MM.1S (cell line): Measurements from ENCODE around the gene LNX1.

Experiments
- DNase-seq: peaks from one replicate; pipeline ENCODE4 v3.0.0-alpha.2; 2015
- H2AFZ ChIP-seq: fragments of 300-600 bp; sonication (generic); 2 replicates; pipeline ENCODE4 v1.6.0; 2016; ENCODE audit warnings: antibody characterized with exemption, low read length
- H3F3A ChIP-seq: fragments of 300-600 bp; sonication (generic); 2 replicates; pipeline ENCODE4 v1.6.1; 2016; ENCODE audit warnings: mild to moderate bottlenecking, antibody characterized with exemption, low read length, moderate library complexity, mixed read lengths; ENCODE audit not compliant: insufficient read depth
- H3K27ac ChIP-seq: fragments of 300-600 bp; sonication (generic); 2 replicates; pipeline ENCODE4 v1.5.1; 2016; ENCODE audit warnings: mild to moderate bottlenecking, low read length
- H3K27me3 ChIP-seq: fragments of 300-600 bp; sonication (generic); replicated peaks from 2 replicates; pipeline ENCODE4 v1.6.0; 2016; ENCODE audit warnings: low read length; ENCODE audit not compliant: insufficient read depth
- H3K36me3 ChIP-seq: fragments of 300-600 bp; sonication (generic); replicated peaks from 2 replicates; pipeline ENCODE4 v1.6.1; 2016; ENCODE audit warnings: mild to moderate bottlenecking, low read length, mixed read lengths; ENCODE audit not compliant: insufficient read depth
- H3K4me1 ChIP-seq: fragments of 300-600 bp; sonication (generic); 2 replicates; pipeline ENCODE4 v1.6.1; 2016; ENCODE audit warnings: low read length, mixed read lengths
- H3K4me2 ChIP-seq: fragments of 300-600 bp; sonication (generic); 2 replicates; pipeline ENCODE4 v1.6.0; 2016; ENCODE audit warnings: low read depth, low read length
- H3K4me3 ChIP-seq: fragments of 300-600 bp; sonication (generic); 2 replicates; pipeline ENCODE4 v1.5.1; 2016; ENCODE audit warnings: low read length, mixed read lengths
- H3K79me2 ChIP-seq: fragments of 300-600 bp; sonication (generic); 2 replicates; pipeline ENCODE4 v1.6.1; 2016; ENCODE audit warnings: mixed run types, low read length, mixed read lengths
- H3K9ac ChIP-seq: fragments of 300-600 bp; sonication (generic); 2 replicates; pipeline ENCODE4 v1.6.1; 2016; ENCODE audit warnings: low read length, mixed read lengths
- H3K9me2 ChIP-seq: fragments of 300-600 bp; sonication (generic); replicated peaks from 2 replicates; pipeline ENCODE4 v1.6.1; 2016; ENCODE audit warnings: mild to moderate bottlenecking, low read length, mixed read lengths; ENCODE audit not compliant: insufficient read depth
- H3K9me3 ChIP-seq: fragments of 300-600 bp; sonication (generic); replicated peaks from 2 replicates; pipeline ENCODE4 v1.6.1; 2016; ENCODE audit warnings: mild to moderate bottlenecking, low read length, mixed read lengths; ENCODE audit not compliant: insufficient read depth
- H4K20me1 ChIP-seq: fragments of 300-600 bp; sonication (generic); 2 replicates; pipeline ENCODE4 v1.6.1; 2016; ENCODE audit warnings: mild to moderate bottlenecking, low read length, moderate library complexity, mixed read lengths; ENCODE audit not compliant: insufficient read depth
- EZH2 ChIP-seq: fragments of 300-600 bp; sonication (generic); optimal IDR thresholded peaks from 2 replicates; pipeline ENCODE3; 2017; ENCODE audit warnings: low read depth, mild to moderate bottlenecking, antibody characterized with exemption, low read length, mixed read lengths
- EZH2phosphoT487 ChIP-seq: fragments of 300-600 bp; sonication (generic); IDR thresholded peaks from 2 replicates; pipeline ENCODE4 v1.6.1; 2018; ENCODE audit warnings: antibody characterized with exemption, low read length
- TF ChIP-seq, protein P1 (sequence below): fragments of 300-600 bp; sonication (generic); IDR thresholded peaks from 2 replicates; pipeline ENCODE4 v1.5.1; 2016; ENCODE audit warnings: antibody characterized with exemption, low read length, mixed read lengths

The LNX1 gene

DNA sequence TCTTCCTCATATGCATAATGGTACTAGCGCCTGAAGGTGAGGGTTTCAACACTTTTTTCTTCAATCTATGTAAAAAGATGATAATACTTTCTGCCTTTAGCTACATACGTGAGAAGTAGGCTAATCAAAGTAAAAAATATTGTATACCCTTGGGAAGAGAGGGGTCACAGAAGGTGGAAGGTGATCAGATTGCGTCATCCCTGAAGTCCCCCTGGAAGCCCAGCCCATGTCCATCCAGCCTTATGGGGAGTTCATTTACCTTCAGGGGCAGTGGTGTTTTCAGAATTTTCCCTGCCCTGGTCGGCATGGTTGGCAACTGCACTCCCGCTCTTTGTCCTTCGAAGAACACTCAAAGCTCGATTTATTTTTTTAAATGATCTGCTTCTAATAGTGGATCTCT lies 84.2 kb downstream of the LNX1 start:
- H2AFZ ChIP-seq: no peak overlapping the region
- H4K20me1 ChIP-seq: no peaks in the 10 kb centered on the region
- no peaks in the 10 kb centered on the region for H3K4me1 ChIP-seq
- DNase-seq: no peak
- H3K9me2 ChIP-seq: no peaks in the 10 kb centered on the region
- no peak overlapping the region for H3K4me3 ChIP-seq
- H3K9ac ChIP-seq: no peak overlapping the region
- H3K79me2 ChIP-seq: no peaks in the 10 kb centered on the region
- H3K36me3 ChIP-seq: no peaks in the 10 kb centered on the region
- TF ChIP-seq EZH2 (no peak), EZH2phosphoT487 (no peak)
- TF ChIP-seq, protein P1, sequence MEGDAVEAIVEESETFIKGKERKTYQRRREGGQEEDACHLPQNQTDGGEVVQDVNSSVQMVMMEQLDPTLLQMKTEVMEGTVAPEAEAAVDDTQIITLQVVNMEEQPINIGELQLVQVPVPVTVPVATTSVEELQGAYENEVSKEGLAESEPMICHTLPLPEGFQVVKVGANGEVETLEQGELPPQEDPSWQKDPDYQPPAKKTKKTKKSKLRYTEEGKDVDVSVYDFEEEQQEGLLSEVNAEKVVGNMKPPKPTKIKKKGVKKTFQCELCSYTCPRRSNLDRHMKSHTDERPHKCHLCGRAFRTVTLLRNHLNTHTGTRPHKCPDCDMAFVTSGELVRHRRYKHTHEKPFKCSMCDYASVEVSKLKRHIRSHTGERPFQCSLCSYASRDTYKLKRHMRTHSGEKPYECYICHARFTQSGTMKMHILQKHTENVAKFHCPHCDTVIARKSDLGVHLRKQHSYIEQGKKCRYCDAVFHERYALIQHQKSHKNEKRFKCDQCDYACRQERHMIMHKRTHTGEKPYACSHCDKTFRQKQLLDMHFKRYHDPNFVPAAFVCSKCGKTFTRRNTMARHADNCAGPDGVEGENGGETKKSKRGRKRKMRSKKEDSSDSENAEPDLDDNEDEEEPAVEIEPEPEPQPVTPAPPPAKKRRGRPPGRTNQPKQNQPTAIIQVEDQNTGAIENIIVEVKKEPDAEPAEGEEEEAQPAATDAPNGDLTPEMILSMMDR: no peak
- no peaks in the 10 kb centered on the region for H3F3A ChIP-seq
- H3K9me3 ChIP-seq: no peaks in the 10 kb centered on the region
- H3K27ac ChIP-seq: no peak overlapping the region
- no peaks in the 10 kb centered on the region for H3K27me3 ChIP-seq
- no peak overlapping the region for H3K4me2 ChIP-seq

DNA sequence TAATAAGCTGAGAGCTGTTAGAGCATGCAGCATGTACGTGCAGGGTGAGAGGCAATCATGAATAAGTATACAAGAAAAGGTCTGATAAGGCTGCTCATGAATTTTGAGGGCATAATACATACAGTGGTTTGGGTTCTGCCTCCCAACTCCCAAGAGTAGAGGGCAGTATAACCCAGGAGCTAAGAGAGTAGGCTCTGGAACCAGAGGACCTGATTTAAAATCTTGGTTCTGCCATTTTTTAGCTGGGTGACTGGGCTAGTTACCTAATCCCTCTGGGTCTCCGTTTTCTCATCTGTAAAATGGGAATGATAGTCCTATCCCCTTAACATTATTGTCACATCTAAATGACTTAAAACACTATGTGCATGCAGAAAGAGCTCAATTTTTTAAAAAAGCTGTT lies 85.3 kb downstream of the LNX1 start:
- TF ChIP-seq EZH2phosphoT487: no peak
- TF ChIP-seq, protein P1: no peak
- H3K4me2 ChIP-seq: no peak overlapping the region
- H3K27me3 ChIP-seq: no peaks in the 10 kb centered on the region
- no peaks in the 10 kb centered on the region for H3K79me2 ChIP-seq
- no peak overlapping the region for H3K9ac ChIP-seq
- no peaks in the 10 kb centered on the region for H3K4me1 ChIP-seq
- no peak overlapping the region for H3K4me3 ChIP-seq
- no peaks in the 10 kb centered on the region for H3F3A ChIP-seq
- no peaks in the 10 kb centered on the region for H4K20me1 ChIP-seq
- H3K27ac ChIP-seq: no peak overlapping the region
- no peak overlapping the region for H2AFZ ChIP-seq
- H3K9me2 ChIP-seq: no peaks in the 10 kb centered on the region
- H3K9me3 ChIP-seq: no peaks in the 10 kb centered on the region
- no peak for DNase-seq
- no peaks in the 10 kb centered on the region for H3K36me3 ChIP-seq

DNA sequence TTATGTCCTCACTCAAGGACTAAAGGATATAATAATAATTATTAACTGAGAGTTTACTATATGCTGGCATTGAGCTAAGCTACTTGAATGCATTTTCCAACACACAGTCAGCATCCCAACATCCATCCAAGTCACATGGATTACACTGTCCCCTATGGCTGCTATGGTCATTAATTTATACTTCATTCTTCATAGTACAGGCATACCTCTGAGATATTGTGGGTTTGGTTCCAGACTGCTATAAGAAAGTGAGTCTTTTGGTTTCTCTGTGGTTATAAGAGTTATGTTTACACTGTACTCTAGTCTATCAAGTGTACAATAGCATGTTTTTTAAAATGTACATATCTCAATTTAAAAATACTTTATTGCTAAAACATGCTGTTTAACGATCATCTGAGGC lies 89.2 kb downstream of the LNX1 start:
- H3K27ac ChIP-seq: no peak overlapping the region
- no peaks in the 10 kb centered on the region for H3K9me2 ChIP-seq
- no peak overlapping the region for H3K4me3 ChIP-seq
- no peaks in the 10 kb centered on the region for H3K27me3 ChIP-seq
- H3K9ac ChIP-seq: no peak overlapping the region
- H3K4me2 ChIP-seq: no peak overlapping the region
- H2AFZ ChIP-seq: no peak overlapping the region
- H3K4me1 ChIP-seq: no peaks in the 10 kb centered on the region
- no peaks in the 10 kb centered on the region for H3F3A ChIP-seq
- no peaks in the 10 kb centered on the region for H4K20me1 ChIP-seq
- no peaks in the 10 kb centered on the region for H3K79me2 ChIP-seq
- no peak for DNase-seq
- H3K9me3 ChIP-seq: no peaks in the 10 kb centered on the region
- H3K36me3 ChIP-seq: no peaks in the 10 kb centered on the region
- no peak for TF ChIP-seq EZH2phosphoT487
- TF ChIP-seq, protein P1: no peak
- TF ChIP-seq EZH2: no peak

DNA sequence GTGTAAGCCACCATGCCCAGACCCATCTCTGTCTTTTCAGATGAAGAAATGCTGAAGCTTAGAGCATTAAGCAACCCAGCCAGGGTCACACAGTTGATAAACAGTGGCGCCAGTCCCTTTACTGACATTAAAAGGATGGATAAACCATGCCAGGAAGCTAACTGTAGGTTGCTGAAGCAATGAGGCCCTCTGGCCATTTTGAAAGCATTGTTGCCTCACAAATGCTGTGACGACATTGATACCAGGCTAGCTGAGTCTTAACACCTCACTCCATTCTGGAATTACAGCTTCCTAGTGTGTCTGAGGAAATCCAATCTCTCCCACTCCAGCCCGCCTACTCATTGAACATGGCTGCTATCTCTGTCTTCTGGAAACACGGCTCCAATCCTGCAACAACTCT lies 89.7 kb downstream of the LNX1 start:
- no peaks in the 10 kb centered on the region for H3K9me3 ChIP-seq
- DNase-seq: no peak
- no peak overlapping the region for H3K27ac ChIP-seq
- H3K4me3 ChIP-seq: no peak overlapping the region
- no peaks in the 10 kb centered on the region for H3K4me1 ChIP-seq
- no peak overlapping the region for H3K4me2 ChIP-seq
- no peaks in the 10 kb centered on the region for H3F3A ChIP-seq
- H3K27me3 ChIP-seq: no peaks in the 10 kb centered on the region
- H3K9ac ChIP-seq: no peak overlapping the region
- no peaks in the 10 kb centered on the region for H3K36me3 ChIP-seq
- H4K20me1 ChIP-seq: no peaks in the 10 kb centered on the region
- TF ChIP-seq EZH2phosphoT487 (no peak), EZH2 (no peak)
- TF ChIP-seq, protein P1: no peak
- no peaks in the 10 kb centered on the region for H3K9me2 ChIP-seq
- H3K79me2 ChIP-seq: no peaks in the 10 kb centered on the region
- H2AFZ ChIP-seq: no peak overlapping the region
